Motor neuron (in vitro differentiated cells): ENCODE results near the gene KRTAP5-7. TPM values are rescaled to one million over a fixed set of nuclear protein-coding genes. Genes with fewer than 3 reads are reported as not detected.
A peak's percentile ranks its signal among the peaks of the same experiment; 100 is the strongest.
"Not testable (repeated sequence)": the region's sequence is repeated elsewhere in the genome, so short reads cannot be mapped to it uniquely, and the experiment has no call there.

Experiments used
- ATAC-seq, 8 experiments: fragments of 200-7000 bp; cut with Tn5 transposase; replicated peaks in 6 of 8; 2 replicates each; pipeline ENCODE4 v1.8.0; 2021; ENCODE audit warnings: mild to moderate bottlenecking in 8 of 8, moderate library complexity in 8 of 8
- H3K27ac ChIP-seq, 2 donors: fragments of 250-450 bp; sonication (Bioruptor Pico); 2 replicates each; pipeline ENCODE4 v1.9.0; 2021; ENCODE audit warnings: antibody characterized with exemption in 2 of 2, mild to moderate bottlenecking in 2 of 2, moderate library complexity in 1 of 2
- H3K4me1 ChIP-seq, 2 donors: fragments of 250-450 bp; sonication (Bioruptor Pico); replicated peaks in 1 of 2; 2 replicates each; pipeline ENCODE4 v1.6.1; 2021; ENCODE audit warnings: antibody characterized with exemption in 2 of 2, mild to moderate bottlenecking in 2 of 2, moderate library complexity in 1 of 2
- H3K4me3 ChIP-seq, 5 donors: fragments of 250-450 bp; sonication (Bioruptor Pico); 2 replicates each; pipeline ENCODE4 v1.9.0; 2021; ENCODE audit warnings: antibody characterized with exemption in 5 of 5, mild to moderate bottlenecking in 5 of 5, moderate library complexity in 4 of 5
- WGBS, 10 experiments: fragments of 450-650 bp; shearing (Covaris generic); methylation state at CpG; one replicate each; pipeline ENCODE4 v1.0.0; 2022; 5-methylcytosine and 5-hydroxymethylcytosine counted together
- in situ Hi-C, 9 experiments: fragments of 400-800 bp; cut with MboI; loops; one replicate each; pipeline ENCODE4 v1.15.0; 2021; ENCODE audit warnings: low sequenced_read_pairs in 9 of 9, low pct_unique_long_range_greater_than_20kb in 2 of 9; ENCODE audit not compliant: unreplicated experiment in 9 of 9
- total RNA-seq, 8 experiments: library from RNA; unstranded; fragments of 300-600 nt; gene quantifications; 2 replicates each; pipeline versions ENCODE4 v1.2.3 to v1.2.4, GENCODE V29; 2022

KRTAP5-7 gene, protein sequence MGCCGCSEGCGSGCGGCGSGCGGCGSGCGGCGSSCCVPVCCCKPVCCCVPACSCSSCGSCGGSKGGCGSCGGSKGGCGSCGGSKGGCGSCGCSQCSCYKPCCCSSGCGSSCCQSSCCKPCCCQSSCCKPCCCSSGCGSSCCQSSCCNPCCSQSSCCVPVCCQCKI
- under 1 TPM in 7 of 8 experiments, not detected in 1; 0.21 to 0.91 (median 0.27) TPM for total RNA-seq

DNA sequence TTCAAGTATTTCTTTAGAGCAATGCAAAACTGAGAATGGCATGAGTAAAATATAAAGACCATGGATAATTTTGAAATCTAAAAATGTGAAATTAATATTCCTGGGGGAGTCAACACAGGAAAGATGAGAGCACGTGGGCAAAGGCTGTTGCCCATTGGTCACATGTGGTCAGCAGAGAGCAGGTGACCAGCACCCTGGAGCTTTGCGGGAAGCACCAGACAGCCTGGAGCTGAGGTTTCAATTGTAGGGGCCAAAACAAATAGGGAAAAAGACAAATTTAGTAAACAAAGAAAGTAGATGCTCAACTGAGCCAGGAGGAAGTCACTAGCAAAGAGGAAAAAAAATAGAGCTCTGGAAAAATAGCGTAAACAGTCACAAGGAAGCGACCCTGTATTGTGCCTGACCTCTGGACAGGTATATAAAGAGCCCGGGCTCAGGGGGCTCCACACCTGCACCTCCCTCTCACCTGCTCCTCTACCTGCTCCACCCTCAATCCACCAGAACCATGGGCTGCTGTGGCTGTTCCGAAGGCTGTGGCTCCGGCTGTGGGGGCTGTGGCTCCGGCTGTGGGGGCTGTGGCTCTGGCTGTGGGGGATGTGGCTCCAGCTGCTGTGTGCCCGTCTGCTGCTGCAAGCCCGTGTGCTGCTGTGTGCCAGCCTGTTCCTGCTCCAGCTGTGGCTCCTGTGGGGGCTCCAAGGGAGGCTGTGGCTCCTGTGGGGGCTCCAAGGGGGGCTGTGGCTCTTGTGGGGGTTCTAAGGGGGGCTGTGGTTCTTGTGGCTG, at the start of gene KRTAP5-7:
TSS of gene KRTAP5-7 (plus strand) at position 472 of the 780 bp plus-strand sequence. CDS start at position 506, 34 bp downstream.
- WGBS, 10 experiments, result 0 to 57% (median 41%) methylated on average over 2 to 7 of the region's 10 CpGs; no CpG with 5 or more reads in 2 of the 10 experiments
- in situ Hi-C loops, H3K27ac ChIP-seq, ATAC-seq, H3K4me3 ChIP-seq, H3K4me1 ChIP-seq: not testable (repeated sequence)

DNA sequence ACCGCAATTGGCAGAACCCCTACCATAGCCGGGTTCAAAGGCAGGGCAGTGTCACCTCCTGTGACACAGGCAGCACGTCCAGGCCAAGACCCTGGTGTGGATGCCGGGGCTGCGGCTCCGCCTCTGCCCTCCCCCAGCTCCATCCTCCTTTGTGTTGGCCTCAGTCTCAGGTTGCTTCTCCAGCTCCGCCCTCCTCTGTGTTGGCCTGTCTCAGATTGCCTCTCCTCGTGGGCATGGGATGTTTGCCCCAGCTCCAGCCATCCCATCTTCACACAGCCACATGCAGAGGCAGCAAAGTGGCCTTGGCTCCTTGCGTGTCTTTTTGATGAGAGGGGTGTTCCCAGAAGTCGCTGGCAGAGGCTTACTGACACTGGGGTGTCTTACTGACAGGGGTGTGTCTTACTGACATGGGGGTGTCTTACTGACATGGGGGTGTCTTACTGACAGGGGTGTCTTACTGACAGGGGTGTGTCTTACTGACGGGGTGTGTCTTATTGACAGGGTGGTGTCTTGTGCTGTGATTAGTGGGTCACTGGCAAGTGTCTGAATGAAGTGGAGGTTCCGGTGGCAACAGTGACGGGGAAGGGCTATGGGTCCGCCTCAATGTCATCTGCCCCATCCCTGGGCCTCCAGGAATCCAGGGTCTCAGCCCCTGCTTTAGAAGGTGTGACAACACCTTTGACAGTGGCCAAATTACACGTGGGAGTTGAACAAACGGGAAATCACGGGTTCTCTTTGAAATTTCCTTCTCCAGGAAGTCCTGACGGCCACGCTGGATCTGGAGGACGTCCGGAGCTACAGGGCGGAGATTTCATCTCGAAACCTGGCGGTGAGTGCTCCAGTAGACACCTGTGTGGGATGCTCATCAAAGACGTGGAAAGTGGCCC, 49.2 kb upstream of the KRTAP5-7 start:
- 0 to 94% (median 43%) methylated on average over 1 to 9 of the region's 25 CpGs; no CpG with 5 or more reads in 2 of the 10 experiments for WGBS, 10 experiments

DNA sequence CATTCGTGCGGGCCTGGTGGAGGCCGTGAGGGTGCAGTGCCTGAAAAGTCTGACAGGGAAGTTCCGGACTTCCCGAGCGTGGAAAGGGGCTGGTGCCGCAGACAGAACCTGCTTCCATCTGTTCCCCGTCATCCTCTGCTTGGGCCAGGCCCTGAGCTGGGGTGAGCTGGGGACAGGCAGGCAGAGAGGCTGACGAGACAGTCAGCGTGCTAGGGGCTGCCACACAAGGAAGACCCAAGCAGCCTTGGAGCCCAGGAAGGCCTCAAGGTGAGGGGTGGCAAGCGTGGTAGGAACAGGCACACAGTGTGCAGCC, 48.6 kb upstream of the KRTAP5-7 start:
- ATAC-seq, result no peak
- no peak overlapping the region for H3K27ac ChIP-seq
- 90 to 97% (median 96%) methylated on average over 2 to 7 of the region's 11 CpGs; no CpG with 5 or more reads in 6 of the 10 experiments for WGBS, 10 experiments
- in situ Hi-C loops, result no loop called here
- H3K4me3 ChIP-seq, result no peak overlapping the region
- no peaks in the 10 kb centered on the region for H3K4me1 ChIP-seq

More for the DNA sequence above, 49.2 kb upstream of the KRTAP5-7 start:
- peak in 3 of 8 experiments; percentile 36 to 90 (median 68) for ATAC-seq
- Histone ChIP-seq H3K27ac (no peak overlapping the region), H3K4me3 (no peak overlapping the region), H3K4me1 (no peaks in the 10 kb centered on the region)
- in situ Hi-C loops, result no loop called here

DNA sequence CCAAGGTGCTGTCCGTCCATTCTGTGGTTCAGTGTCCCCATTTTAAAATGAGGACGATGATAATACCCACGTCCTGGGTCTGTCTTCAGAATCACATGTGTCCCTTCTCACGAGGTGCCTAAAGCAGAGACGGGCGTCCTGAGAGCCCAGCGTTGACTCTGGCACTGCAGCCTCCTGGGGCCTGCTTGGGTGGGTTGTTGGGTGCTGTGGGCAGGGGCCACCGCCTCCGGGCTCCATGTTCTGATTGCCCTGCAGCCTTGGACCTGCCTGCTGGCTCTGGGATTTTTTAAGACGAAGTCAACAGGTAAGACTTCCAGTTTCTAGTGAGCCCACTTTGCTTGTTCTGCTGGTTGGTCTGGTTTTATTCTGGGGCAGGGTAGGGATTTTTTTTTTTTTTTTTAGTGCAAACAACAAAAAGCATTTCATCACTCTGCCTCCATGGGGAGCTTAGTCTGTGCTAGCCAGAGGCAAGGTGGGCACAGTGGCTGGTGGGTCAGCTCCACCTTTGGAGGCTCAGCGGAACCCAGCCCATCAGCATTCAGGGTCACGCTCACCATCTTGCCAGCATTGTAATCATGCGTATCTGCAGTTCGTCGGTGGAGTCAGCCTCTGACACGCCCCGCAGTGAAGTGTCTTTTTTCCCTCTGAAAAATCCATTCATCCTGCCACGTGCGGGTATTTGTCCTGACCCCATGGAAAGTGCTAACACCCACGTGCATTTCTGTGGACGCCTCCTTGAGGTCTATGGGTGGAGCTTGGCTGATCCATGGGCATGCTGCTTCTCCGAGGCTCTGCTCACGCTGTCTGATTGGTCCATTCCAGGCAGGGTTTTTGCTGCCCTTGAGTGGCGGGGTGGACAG, 45.7 kb upstream of the KRTAP5-7 start:
- in situ Hi-C loops, result no loop called here
- Histone ChIP-seq H3K27ac (no peak overlapping the region), H3K4me1 (no peaks in the 10 kb centered on the region), H3K4me3 (no peak overlapping the region)
- no peak for ATAC-seq
- 80 to 100% (median 89%) methylated on average over 1 to 11 of the region's 24 CpGs; no CpG with 5 or more reads in 5 of the 10 experiments for WGBS, 10 experiments

DNA sequence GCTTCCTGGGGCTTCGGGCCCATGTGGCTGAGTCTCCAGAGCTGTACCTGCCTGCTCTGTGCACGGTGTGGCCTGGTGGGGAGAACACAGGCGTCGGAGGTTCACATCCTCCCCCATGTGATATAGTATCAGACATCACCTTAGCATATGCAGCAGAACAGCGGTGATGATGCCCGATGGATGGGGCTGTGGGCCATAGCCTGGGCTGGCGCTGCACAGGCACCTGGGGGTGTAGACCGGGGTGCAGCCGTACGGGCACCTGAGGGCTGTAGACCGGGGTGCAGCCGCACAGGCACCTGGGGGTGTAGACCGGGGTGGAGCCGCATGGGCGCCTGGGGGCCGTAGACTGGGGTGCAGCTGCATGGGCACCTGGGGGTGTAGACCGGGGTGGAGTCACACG, 44.9 kb upstream of the KRTAP5-7 start:
- ATAC-seq, result no peak
- H3K4me3 ChIP-seq, result no peak overlapping the region
- in situ Hi-C loops, result no loop called here
- no peak overlapping the region for H3K27ac ChIP-seq
- no peaks in the 10 kb centered on the region for H3K4me1 ChIP-seq
- 92 to 100% (median 97%) methylated on average over 1 to 7 of the region's 18 CpGs; no CpG with 5 or more reads in 6 of the 10 experiments for WGBS, 10 experiments

DNA sequence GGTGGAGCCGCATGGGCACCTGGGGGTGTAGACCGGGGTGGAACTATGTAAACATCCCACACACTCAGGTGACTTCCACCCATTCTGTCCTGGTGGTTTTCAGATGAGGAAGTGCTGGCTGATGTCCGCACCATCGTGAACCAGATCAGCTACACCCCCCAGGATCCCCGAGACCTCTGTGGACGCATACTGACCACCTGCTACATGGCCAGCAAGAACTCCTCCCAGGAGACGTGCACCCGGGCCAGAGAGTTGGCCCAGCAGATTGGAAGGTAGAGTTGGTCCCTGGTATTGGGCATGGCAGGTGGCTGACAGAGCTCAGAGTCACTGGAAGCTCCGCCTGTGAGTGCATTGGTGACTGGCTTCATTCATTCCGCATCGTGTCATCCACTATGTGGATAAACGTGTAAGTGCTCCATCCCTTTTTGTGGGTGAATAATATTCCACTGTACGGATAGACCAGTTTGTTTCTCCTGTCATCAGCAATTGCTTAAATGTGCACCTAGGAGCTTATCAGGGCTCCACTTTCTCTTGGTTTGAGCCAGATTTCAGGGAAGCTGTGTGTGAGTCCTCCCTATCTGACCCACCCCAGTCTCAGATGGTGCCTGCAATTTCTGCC, 44.2 kb upstream of the KRTAP5-7 start:
- Histone ChIP-seq H3K27ac (no peak overlapping the region), H3K4me3 (no peak overlapping the region), H3K4me1 (peaks cover 0 to 2% of the 10 kb centered on the region in 2 donors)
- no peak for ATAC-seq
- WGBS, 10 experiments, result 100% methylated on average over 1 to 4 of the region's 13 CpGs; no CpG with 5 or more reads in 7 of the 10 experiments
- in situ Hi-C loops, result no loop called here

DNA sequence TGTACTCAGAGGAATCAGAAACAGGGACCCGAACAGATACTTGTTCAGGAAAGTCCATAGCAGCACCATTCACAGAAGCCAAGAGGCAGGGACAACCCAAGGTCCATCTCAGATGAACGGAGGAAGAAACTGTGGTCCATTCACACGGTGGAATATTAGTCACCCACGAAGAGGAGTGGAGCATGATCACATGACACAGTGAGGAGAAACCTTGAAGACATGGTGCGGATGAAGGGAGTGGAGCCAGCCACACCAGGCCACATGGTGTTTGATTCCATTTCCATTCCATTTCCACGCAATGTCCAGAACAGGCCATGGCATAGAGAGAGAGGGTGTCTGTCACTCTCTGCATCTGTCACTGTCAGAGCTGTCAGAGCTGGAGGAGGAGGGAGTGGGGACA, 43.4 kb upstream of the KRTAP5-7 start:
- in situ Hi-C loops, result no loop called here
- no peak for ATAC-seq
- H3K4me3 ChIP-seq, result no peak overlapping the region
- no peak overlapping the region for H3K27ac ChIP-seq
- H3K4me1 ChIP-seq, result peaks cover 0 to 9% of the 10 kb centered on the region in 2 donors
- WGBS, 10 experiments, result 58 to 97% (median 86%) methylated on average over 2 to 5 of the region's 6 CpGs; no CpG with 5 or more reads in 4 of the 10 experiments

DNA sequence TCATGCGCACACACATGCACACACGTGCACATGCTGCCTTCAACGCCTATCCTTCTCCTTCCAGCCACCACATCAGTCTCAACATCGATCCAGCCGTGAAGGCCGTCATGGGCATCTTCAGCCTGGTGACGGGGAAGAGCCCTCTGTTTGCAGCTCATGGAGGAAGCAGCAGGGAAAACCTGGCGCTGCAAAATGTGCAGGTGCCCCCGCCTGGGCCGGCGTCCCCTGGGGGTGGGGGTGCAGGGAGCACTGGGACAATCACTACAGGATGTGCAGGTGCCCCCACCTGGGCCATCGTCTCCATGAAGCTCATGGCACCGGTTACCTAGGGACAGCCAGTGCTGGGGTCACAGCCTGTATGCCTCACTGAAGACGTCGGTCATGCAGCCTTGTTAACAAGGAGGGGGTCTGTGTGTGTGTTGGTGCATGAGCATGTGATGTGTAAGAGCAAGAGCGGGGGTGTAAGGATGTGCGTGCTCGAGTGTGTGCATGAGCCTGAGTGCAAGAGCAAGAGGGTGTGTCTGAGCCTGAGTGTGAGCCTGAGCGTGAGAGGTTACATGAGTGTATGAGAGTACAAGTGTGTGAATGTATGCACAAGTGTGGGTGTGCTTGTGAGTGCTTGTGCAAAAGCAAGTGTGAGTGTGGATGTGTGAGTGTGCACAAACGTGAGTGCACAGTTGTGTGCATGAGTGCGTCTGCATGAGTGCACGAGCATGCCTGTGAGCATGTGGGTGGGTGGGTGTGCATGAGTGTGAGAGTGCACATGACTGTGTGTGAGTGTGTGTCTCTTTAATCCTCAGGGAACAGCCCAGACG, 42.6 kb upstream of the KRTAP5-7 start:
- H3K4me3 ChIP-seq, result no peak overlapping the region
- no peak for ATAC-seq
- in situ Hi-C loops, result no loop called here
- 84 to 100% (median 91%) methylated on average over 2 to 14 of the region's 23 CpGs; no CpG with 5 or more reads in 4 of the 10 experiments for WGBS, 10 experiments
- H3K27ac ChIP-seq, result no peak overlapping the region
- H3K4me1 ChIP-seq, result peaks cover 0 to 11% of the 10 kb centered on the region in 2 donors

DNA sequence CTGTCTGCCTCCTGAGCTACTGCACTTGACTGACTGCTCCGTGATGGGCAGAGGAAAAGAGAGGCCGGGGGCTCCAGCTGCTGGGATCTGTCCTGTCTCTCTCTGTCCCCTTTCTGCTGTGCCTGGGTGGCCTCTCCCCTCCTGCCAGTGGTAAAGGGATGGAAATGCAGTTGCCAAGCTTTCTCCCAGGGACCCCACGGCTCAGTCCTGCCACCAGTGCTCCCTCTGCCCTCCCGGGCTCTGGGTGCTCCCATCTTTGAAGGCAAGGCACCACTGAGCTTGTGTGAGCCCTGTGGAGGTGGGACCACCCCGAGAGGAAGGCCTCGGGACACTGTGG, 42.0 kb upstream of the KRTAP5-7 start:
- in situ Hi-C loops, result no loop called here
- H3K27ac ChIP-seq, result no peak overlapping the region
- ATAC-seq, result no peak
- 55 to 90% (median 83%) methylated on average over 1 to 4 of the region's 6 CpGs; no CpG with 5 or more reads in 6 of the 10 experiments for WGBS, 10 experiments
- peaks cover 0 to 11% of the 10 kb centered on the region in 2 donors for H3K4me1 ChIP-seq
- no peak overlapping the region for H3K4me3 ChIP-seq

DNA sequence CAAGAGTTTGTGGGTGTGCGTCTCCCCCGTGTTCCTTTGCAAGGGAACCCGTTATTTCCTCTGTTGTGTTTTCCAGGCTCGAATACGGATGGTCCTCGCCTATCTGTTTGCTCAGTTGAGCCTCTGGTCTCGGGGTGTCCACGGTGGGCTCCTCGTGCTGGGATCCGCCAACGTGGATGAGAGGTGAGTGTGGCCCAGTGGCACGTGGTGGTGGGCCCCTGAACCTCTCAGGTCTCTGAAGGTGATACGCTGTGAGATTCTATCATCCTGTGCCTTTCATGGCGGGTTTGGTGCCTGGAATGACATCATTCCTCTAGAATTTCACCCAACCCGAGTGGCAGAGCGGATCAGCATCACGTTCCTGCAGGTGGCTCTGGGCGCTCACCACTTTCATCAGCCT, 41.6 kb upstream of the KRTAP5-7 start:
- Histone ChIP-seq H3K4me1 (peaks cover 0 to 11% of the 10 kb centered on the region in 2 donors), H3K4me3 (no peak overlapping the region), H3K27ac (no peak overlapping the region)
- in situ Hi-C loops, result no loop called here
- 80 to 100% (median 92%) methylated on average over 1 to 11 of the region's 18 CpGs; no CpG with 5 or more reads in 4 of the 10 experiments for WGBS, 10 experiments
- no peak for ATAC-seq

DNA sequence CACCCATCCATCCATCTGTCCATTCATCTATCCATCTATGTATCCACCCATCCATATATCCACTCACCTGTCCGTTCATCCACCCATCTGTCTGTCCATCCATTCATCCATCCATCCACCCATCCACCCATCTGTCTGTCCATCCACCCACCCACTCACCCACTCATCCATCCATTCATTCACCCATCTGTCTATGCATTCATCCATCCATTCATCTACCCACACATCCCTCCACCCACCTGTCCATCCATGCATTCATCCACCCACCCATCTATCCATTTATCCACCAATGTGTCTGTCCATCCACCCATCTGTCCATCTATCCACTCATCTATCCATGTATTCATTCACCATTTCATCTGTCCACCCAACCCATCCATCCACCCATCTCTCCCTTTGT, 40.7 kb upstream of the KRTAP5-7 start:
- in situ Hi-C loops, result no loop called here
- Histone ChIP-seq H3K4me3 (no peak overlapping the region), H3K27ac (no peak overlapping the region), H3K4me1 (peaks cover 0 to 11% of the 10 kb centered on the region in 2 donors)
- no peak for ATAC-seq
- 80 to 100% (median 94%) methylated on average over 1 of the region's 1 CpG; no CpG with 5 or more reads in 6 of the 10 experiments for WGBS, 10 experiments
